GM18951 (cell line): Measurements from ENCODE around the gene CCDC89.

Experiments used
- POLR2A ChIP-seq: IDR thresholded peaks from 4 replicates; pipeline ENCODE4 v1.6.1; 2011; ENCODE audit warnings: mild to moderate bottlenecking; ENCODE audit not compliant: insufficient read length, insufficient read depth; ENCODE audit errors: extremely low read depth
- in situ Hi-C: fragments of 300-500 bp; cut with MboI; formaldehyde crosslinking; loops from one replicate; pipeline ENCODE4 v1.12.0; 2022; ENCODE audit warnings: low sequenced_read_pairs, mixed read lengths, inconsistent platforms; ENCODE audit not compliant: unreplicated experiment

The CCDC89 gene

DNA sequence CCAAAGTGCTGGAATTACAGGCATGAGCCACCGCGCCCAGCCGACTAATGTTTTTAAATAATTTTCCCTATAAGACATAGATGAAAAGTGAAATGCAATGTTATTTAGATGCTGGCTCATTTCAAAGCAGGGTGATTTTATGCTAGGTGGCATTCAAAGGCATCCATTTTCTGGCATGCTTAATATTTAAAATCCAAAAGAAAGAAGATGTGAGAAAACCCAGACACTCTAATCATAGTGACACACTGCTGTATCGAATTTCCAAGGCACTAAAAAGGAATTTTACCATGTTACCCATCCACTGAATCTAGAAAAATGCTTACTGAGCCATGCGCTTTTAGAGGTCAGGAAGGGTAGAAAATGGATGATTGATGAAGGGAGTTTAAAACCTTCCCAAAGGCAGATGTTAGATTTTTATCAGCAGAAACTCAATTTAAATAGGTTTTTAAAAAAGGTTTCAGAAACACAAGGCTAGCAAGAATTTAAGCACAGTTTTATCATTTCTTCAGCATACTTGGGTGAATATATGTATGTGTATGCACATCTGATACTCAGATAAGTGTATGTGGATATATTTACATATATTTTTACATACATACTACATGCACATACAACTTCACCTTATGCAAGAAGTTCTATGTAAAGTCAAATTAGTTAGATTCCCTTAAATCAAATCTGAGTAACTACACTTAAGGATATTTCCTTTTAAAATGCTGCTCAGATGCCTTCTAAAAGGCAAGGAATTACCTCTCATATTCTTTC, 24.1 kb upstream of the CCDC89 start:
- in situ Hi-C loops = no loop called here
- no peak for TF ChIP-seq POLR2A

GRCh38 chr11:85705800-85706199, 19.8 kb upstream of the CCDC89 start:
- no peak for TF ChIP-seq POLR2A
- in situ Hi-C loops = no loop called here

DNA sequence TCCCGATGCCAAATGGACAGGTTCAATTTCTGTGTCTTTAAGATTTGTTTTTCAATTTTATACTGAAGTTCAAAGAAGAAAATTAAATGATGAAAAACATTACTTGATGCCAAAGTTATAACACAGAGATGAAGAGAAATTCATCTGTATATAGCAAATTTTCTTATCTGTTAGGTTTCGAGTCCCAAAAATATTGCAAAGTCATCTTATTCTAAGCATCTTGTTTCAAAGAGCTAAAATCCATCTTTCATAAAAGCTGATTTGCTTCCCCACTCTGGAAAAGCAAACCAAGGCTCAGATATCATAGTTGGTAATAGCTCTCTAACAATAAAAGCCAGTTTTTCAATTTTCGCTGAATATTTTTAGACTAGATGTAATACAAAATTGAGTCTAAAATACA, 19.0 kb upstream of the CCDC89 start:
- in situ Hi-C loops = no loop called here
- TF ChIP-seq POLR2A = no peak

DNA sequence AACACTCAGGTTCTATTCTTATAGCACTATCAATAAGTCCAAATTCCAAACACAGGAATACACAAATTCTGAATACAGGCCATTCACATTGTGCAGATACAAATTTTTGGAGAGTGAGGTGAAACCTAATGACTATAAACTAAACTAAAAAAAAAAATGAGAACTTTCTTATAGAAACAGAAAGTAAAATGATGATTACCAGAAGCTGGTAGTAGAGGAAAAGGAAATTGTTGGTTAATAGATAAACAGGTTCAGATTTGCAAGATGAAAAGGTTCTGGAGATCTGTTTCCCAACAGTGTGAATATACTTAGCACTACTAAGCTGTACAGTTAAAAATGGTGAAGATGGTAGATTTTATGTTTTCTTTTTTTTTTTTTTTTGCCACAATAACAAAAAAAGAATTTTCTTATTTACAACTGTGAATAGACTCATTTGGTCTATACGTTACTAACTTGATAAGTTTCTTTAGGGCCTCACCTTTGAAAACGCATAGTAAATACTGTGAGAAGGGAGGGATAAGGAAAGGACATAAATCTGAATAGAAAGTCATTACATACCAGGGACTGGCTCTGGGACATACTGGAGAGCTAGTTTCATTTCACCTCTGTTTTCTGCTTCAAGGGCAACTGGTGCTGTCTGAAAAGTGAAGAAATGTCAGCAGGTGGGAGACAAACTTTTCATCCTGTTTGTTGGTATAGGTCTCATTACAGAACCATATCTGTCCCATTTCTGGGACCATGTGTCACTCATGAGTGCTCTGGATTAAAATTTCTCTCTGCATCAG, 14.2 kb upstream of the CCDC89 start:
- no peak for TF ChIP-seq POLR2A
- in situ Hi-C loops = no loop called here

DNA sequence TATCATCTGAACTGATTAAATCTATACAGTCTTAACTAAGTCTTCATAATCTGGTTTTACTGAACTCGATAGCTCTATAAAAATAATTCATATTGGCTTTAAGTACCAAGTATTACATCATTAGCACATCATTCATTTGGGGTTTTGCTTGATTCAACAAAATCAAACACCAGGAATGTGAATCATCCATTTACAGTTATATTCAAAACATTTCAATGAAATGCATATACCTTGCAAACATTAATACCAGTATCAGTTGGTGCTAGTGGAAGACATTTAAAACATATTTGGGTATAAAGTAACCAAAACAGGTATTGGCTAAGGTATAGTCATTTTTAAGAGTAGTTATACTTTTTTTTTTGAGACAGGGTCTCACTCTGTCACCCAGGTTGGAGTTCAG, 12.2 kb upstream of the CCDC89 start:
- in situ Hi-C loops = no loop called here

DNA sequence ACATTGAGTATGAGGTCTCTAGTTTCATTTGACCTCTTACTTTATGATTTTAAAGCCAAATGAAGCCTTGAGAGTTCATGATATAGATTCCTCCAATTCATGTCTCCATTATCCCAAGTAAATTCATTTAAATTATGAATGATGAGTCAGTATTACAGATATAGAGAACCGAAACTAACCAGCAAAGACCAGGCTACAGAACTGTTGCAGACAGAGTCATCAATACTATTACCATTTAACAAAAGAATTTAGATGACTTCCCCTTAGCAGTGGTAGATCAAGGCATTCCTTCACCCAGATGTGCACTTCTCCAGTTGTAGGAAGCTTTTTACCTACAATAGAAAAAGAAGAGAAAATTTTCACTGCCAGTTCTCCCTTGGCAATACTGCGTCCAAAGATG, 11.8 kb upstream of the CCDC89 start:
- no peak for TF ChIP-seq POLR2A
- in situ Hi-C loops = no loop called here

More for the DNA sequence above, 12.2 kb upstream of the CCDC89 start:
- no peak for TF ChIP-seq POLR2A

- in situ Hi-C loops = no loop called here
- no peak for TF ChIP-seq POLR2A
Observed at GRCh38 chr11:85695546-85695945, 9.6 kb upstream of the CCDC89 start.

- no peak for TF ChIP-seq POLR2A
- in situ Hi-C loops = no loop called here
Observed at GRCh38 chr11:85694385-85694980, 8.5 kb upstream of the CCDC89 start.

- TF ChIP-seq POLR2A = no peak
- in situ Hi-C loops = no loop called here
Observed at GRCh38 chr11:85685125-85685819, 723 bp downstream of the CCDC89 start.

DNA sequence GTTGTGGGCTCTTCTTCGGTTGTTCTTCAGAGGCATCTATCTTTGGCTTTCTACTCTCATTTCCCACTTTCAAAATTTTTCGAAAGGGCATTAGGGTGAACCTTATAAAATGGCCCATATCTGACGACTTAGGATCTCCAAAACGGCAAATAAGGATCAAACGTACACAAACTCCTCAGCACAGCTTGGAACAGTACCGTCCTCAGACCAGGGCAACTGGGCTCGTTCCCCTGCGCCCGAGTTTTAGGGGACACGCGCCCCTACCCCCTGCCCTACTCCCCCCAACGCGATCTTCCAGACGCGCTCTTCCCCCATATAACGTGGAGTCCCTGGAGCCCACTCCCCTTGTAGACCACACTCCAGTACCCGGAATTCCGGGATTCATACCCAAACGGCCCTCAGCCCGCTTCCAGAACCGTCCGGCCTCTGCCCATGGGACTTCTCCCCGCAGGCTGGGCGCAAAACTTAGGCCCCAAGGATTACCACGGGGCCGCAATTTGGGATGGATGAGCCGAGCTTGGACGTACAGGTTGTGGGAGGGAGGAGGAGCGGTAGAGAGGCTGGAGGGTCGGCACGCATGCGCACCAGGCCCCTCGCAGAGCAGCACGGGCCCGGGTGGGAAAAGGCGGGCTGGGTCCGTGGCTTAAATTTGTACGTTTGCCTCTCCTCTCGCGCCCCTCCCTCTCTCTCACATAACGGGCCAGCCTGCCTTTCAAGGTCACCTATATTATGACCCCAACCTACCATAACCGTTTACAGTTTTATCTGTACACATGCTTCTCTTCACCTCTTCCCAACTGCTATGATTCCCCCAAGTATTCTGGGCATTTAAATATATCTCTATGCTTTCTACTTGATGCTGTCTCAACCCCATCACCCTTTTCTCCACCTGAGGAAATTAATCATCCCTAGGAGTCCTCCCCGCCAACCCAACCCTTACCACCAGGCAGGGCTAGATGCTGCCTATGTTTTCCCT, 3.4 kb downstream of the CCDC89 start:
- peak; percentile 49 for TF ChIP-seq POLR2A
- in situ Hi-C loops = no loop called here

DNA sequence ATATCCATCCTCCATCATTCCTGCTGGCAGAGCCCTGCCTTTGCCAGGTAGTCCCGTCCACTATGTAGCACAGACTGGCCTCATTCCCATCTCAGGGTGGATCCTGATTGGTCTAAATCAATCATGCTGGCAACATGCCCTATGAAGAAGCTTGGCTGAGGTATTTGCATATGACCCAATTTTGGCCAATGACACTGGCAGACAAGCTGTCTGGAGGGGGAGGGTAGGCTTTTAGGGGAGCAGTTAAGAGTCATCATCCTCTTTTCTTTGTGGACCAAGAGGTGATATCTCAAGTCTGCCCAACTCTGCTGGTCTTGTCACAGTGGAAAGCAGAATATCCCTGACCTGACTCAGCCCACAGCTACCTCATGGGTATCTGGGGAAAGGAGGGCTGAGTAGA, 5.1 kb downstream of the CCDC89 start:
- in situ Hi-C loops = no loop called here
- no peak for TF ChIP-seq POLR2A

GRCh38 chr11:85679576-85679975, 6.4 kb downstream of the CCDC89 start:
- TF ChIP-seq POLR2A = no peak
- in situ Hi-C loops = no loop called here

DNA sequence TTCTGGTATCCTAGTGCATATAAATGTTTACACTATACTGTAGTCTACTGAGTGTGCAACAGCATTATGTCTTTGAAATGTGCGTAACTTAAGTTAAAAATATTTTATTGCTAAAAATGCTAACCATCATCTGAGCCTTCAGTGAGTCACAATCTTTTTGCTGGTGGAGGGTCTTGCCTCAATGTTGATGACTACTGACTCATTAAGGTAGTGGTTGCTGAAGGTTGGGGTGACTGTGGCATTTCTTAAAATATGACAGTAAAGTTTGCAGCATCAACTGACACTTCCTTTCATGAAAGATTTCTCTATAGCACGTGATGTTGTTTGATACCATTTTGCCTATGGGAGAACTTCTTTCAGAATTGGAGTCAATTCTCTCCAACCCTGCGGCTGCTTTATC, 12.6 kb downstream of the CCDC89 start:
- in situ Hi-C loops = no loop called here
- no peak for TF ChIP-seq POLR2A
